ENCODE results near the gene VGLL4. TPM values are rescaled to one million over a fixed set of nuclear protein-coding genes. Genes with fewer than 3 reads are reported as not detected.

The VGLL4 gene
- total RNA-seq, 1 experiment from 2014 or later = 26.9 TPM

- CTCF ChIA-PET = no interaction called here
- no peak overlapping the region for H2AFZ ChIP-seq (ENCODE audit: low read depth, low read length, poor library complexity, severe bottlenecking)
- DNase-seq (ENCODE audit: low read depth, low spot score) = no peak
Measured at GRCh38 chr3:11522953-11523571, 120.7 kb downstream of the VGLL4 start.

More at GRCh38 chr3:11522953-11523571, 120.7 kb downstream of the VGLL4 start:
- ATAC-seq = no peak
- H3K4me2 ChIP-seq (ENCODE audit: low read length) = no peak overlapping the region
- no peak for TF ChIP-seq MAX (IDR thresholded peaks at IDR 0.05)
- no peak for TF ChIP-seq ZFX (IDR thresholded peaks at IDR 0.05)
- TF ChIP-seq JUND (IDR thresholded peaks at IDR 0.05) = no peak
- no peak for TF ChIP-seq CBX3 (IDR thresholded peaks at IDR 0.05; ENCODE audit: low read depth)
- no peak for TF ChIP-seq EZH2 (IDR thresholded peaks at IDR 0.05)
- TF ChIP-seq CTCF (IDR thresholded peaks at IDR 0.05 in 2 of 3, conservative IDR thresholded peaks at IDR 0.05 in 1 of 3; ENCODE audit: borderline replicate concordance in 1 of 3, insufficient read depth in 1 of 3, low read depth in 2 of 3, low read length in 2 of 3) = no peak
- TF ChIP-seq POLR2A (IDR thresholded peaks at IDR 0.05; ENCODE audit: borderline replicate concordance, extremely low read depth, insufficient read depth, insufficient read length) = no peak
- no peak for TF ChIP-seq POLR2AphosphoS5 (IDR thresholded peaks at IDR 0.05; ENCODE audit: low read depth, low read length)
- no peak for TF ChIP-seq EGR1 (IDR thresholded peaks at IDR 0.05; ENCODE audit: low read depth)
- TF ChIP-seq YY1 (IDR thresholded peaks at IDR 0.05; ENCODE audit: extremely low read depth, insufficient replicate concordance, low read depth, low read length) = no peak
- TF ChIP-seq CEBPB (IDR thresholded peaks at IDR 0.05; ENCODE audit: low read depth) = no peak
- TF ChIP-seq ZNF274 (IDR thresholded peaks at IDR 0.05; ENCODE audit: low read depth, low read length) = no peak
- no peak for TF ChIP-seq FOSL1 (IDR thresholded peaks at IDR 0.05; ENCODE audit: low read depth)
- no peak for TF ChIP-seq SP1 (IDR thresholded peaks at IDR 0.05; ENCODE audit: low read depth)
- POLR2A ChIA-PET = no interaction called here
- no peak overlapping the region for H3K9ac ChIP-seq (ENCODE audit: low read length)
- H3K4me1 ChIP-seq (ENCODE audit: control insufficient read depth in 1 of 2, insufficient read depth in 2 of 2, low read length in 2 of 2) = peaks cover 7 to 14% of the 10 kb centered on the region in 2 experiments; a peak in 2 of 4 replicates
- no peaks in the 10 kb centered on the region for H3K36me3 ChIP-seq (ENCODE audit: control insufficient read depth in 1 of 2, insufficient read depth in 2 of 2, low read length in 2 of 2)
- intact Hi-C loops (cut with micrococcal nuclease) = no loop called here
- no peaks in the 10 kb centered on the region for H3K79me2 ChIP-seq (ENCODE audit: insufficient read depth, low read length)
- H3K27me3 ChIP-seq (ENCODE audit: insufficient read depth, low read length) = no peaks in the 10 kb centered on the region
- H3K4me3 ChIP-seq (replicated peaks in 1 of 2; ENCODE audit: low read depth in 1 of 2, low read length in 2 of 2) = no peak overlapping the region
- H3K9me3 ChIP-seq (ENCODE audit: control insufficient read depth in 1 of 2, insufficient read depth in 1 of 2, low read depth in 1 of 2, low read length in 2 of 2) = no peaks in the 10 kb centered on the region
- no TSS peak for BruUV-seq (replicated peaks)
- RAD21 ChIA-PET (ENCODE audit: low non-redundant PET in 1 of 2, low total read pairs in 2 of 2, uncharacterized antibody in 2 of 2, unreplicated experiment in 2 of 2) = no interaction called here
- H4K20me1 ChIP-seq (ENCODE audit: insufficient read depth) = no peaks in the 10 kb centered on the region
- no peak overlapping the region for H3K27ac ChIP-seq (ENCODE audit: low read depth, low read length)
- H3K9me2 ChIP-seq (ENCODE audit: insufficient read depth) = no peaks in the 10 kb centered on the region
